NT2/D1 (cell line): Measurements from ENCODE around the gene AKAP13.

ENCODE experiments used
- SUZ12 ChIP-seq: IDR thresholded peaks from 2 replicates; pipeline ENCODE4 v1.6.1; 2011; ENCODE audit not compliant: insufficient read length, insufficient read depth; ENCODE audit errors: extremely low read depth
- YY1 ChIP-seq: IDR thresholded peaks from 2 replicates; pipeline ENCODE4 v1.6.1; 2011; ENCODE audit not compliant: insufficient read length, insufficient read depth
- ZNF274 ChIP-seq: IDR thresholded peaks from 2 replicates; pipeline ENCODE4 v1.6.1; 2011; ENCODE audit warnings: mild to moderate bottlenecking, low read depth, low read length

- no peak for TF ChIP-seq ZNF274
- no peak for TF ChIP-seq YY1
- TF ChIP-seq SUZ12: no peak
These were observed 23.9 kb downstream of the AKAP13 start for GRCh38 chr15:85404176-85404917.
